NCI-H524 treated with DMSO at 0.1 percent for 48 hours (cell line): ENCODE data around the gene ANKRD13C.
"Not testable (repeated sequence)": the region's sequence is repeated elsewhere in the genome, so short reads cannot be mapped to it uniquely, and the experiment has no call there.

Experiments used
- DNase-seq: peaks from one replicate; lab custom pipeline; 2025; lab: John Stamatoyannopoulos, UW

The ANKRD13C gene

GRCh38 chr1:70360321-70360720 is 5.8 kb upstream of the ANKRD13C start:
- DNase-seq = no peak

- DNase-seq = no peak
Observed at GRCh38 chr1:70358921-70359564, 4.5 kb upstream of the ANKRD13C start.

GRCh38 chr1:70355920-70356319 is 1.4 kb upstream of the ANKRD13C start:
- DNase-seq = no peak

GRCh38 chr1:70355111-70355407 is 537 bp upstream of the ANKRD13C start:
- DNase-seq = no peak

- DNase-seq = no peak
Observed at GRCh38 chr1:70353601-70354331, 756 bp downstream of the ANKRD13C start.

GRCh38 chr1:70353044-70353443 is 1.5 kb downstream of the ANKRD13C start:
- no peak for DNase-seq

- not testable (repeated sequence) for DNase-seq
Observed at GRCh38 chr1:70349799-70350198, 4.7 kb downstream of the ANKRD13C start.

- no peak for DNase-seq
Observed at GRCh38 chr1:70348399-70349165, 5.9 kb downstream of the ANKRD13C start.

- DNase-seq = not testable (repeated sequence)
Observed at GRCh38 chr1:70339644-70340043, 14.9 kb downstream of the ANKRD13C start.

GRCh38 chr1:70336050-70336449 is 18.5 kb downstream of the ANKRD13C start:
- DNase-seq = no peak

GRCh38 chr1:70334436-70334835 is 20.1 kb downstream of the ANKRD13C start:
- DNase-seq = no peak

- no peak for DNase-seq
Observed at GRCh38 chr1:70333245-70333644, 21.3 kb downstream of the ANKRD13C start.

- no peak for DNase-seq
Observed at GRCh38 chr1:70331962-70332361, 22.6 kb downstream of the ANKRD13C start.

- DNase-seq = no peak
Observed at GRCh38 chr1:70327306-70328076, 27.0 kb downstream of the ANKRD13C start.

- DNase-seq = no peak
Observed at GRCh38 chr1:70324683-70325082, 29.8 kb downstream of the ANKRD13C start.

- DNase-seq = no peak
Observed at GRCh38 chr1:70319750-70320149, 34.8 kb downstream of the ANKRD13C start.

- no peak for DNase-seq
Observed at GRCh38 chr1:70318191-70318590, 36.3 kb downstream of the ANKRD13C start.

GRCh38 chr1:70317087-70317486 is 37.4 kb downstream of the ANKRD13C start:
- DNase-seq = no peak

- no peak for DNase-seq
Observed at GRCh38 chr1:70315782-70316181, 38.7 kb downstream of the ANKRD13C start.

GRCh38 chr1:70314706-70315304 is 39.7 kb downstream of the ANKRD13C start:
- DNase-seq = no peak

GRCh38 chr1:70311369-70311768 is 43.2 kb downstream of the ANKRD13C start:
- no peak for DNase-seq

- DNase-seq = no peak
Observed at GRCh38 chr1:70299472-70299871, 55.0 kb downstream of the ANKRD13C start.
